H1 (cell line): ENCODE results near the gene AOPEP. TPM values are rescaled to one million over a fixed set of nuclear protein-coding genes. Genes with fewer than 3 reads are reported as not detected.

Experiments used
- CTCF ChIA-PET: fragments of 300-600 bp; sonication (Branson Sonifier 250); formaldehyde crosslinking; loops from one replicate; lab custom pipeline; 2021; ENCODE audit not compliant: partially characterized antibody; lab: Charles Lee
- POLR2A ChIA-PET: fragments of 300-600 bp; sonication (Branson Sonifier 250); formaldehyde crosslinking; loops from one replicate; lab custom pipeline; 2021; ENCODE audit warnings: inconsistent platforms; ENCODE audit not compliant: partially characterized antibody; lab: Charles Lee
- DNase-seq, 2 experiments: peaks; one replicate each; pipeline versions ENCODE4 v3.0.0 to v3.0.0-alpha.2; 2010 to 2022; ENCODE audit warnings: low spot score in 2 of 2, low read depth in 1 of 2, mixed read lengths in 1 of 2
- FAIRE-seq: peaks from 2 replicates; lab custom pipeline; 2011; peaks lifted over from hg19 to GRCh38; lab: Jason Lieb, UNC
- H2AFZ ChIP-seq: 2 replicates; pipeline ENCODE4 v1.8.1; 2012; ENCODE audit warnings: low read length, inconsistent platforms
- H2AK5ac ChIP-seq: 2 replicates; pipeline ENCODE4 v1.6.1; 2013; ENCODE audit warnings: low read depth, low read length
- H2BK120ac ChIP-seq: replicated peaks from 2 replicates; pipeline ENCODE3; 2013; ENCODE audit warnings: low read depth, low read length, inconsistent platforms
- H2BK12ac ChIP-seq: 2 replicates; pipeline ENCODE4 v1.6.1; 2013; ENCODE audit warnings: low read depth, low read length
- H2BK15ac ChIP-seq: 2 replicates; pipeline ENCODE4 v1.6.1; 2013; ENCODE audit warnings: low read length
- H2BK20ac ChIP-seq: 2 replicates; pipeline ENCODE4 v1.6.1; 2013; ENCODE audit warnings: low read length
- H2BK5ac ChIP-seq: 2 replicates; pipeline ENCODE4 v1.6.1; 2013; ENCODE audit warnings: low read depth, low read length
- H3K14ac ChIP-seq: 2 replicates; pipeline ENCODE4 v1.6.1; 2013; ENCODE audit warnings: inconsistent platforms; ENCODE audit not compliant: insufficient read length
- H3K18ac ChIP-seq: 2 replicates; pipeline ENCODE4 v1.6.1; 2013; ENCODE audit warnings: low read length; ENCODE audit errors: extremely low read depth
- H3K23ac ChIP-seq: 2 replicates; pipeline ENCODE4 v1.6.1; 2013; ENCODE audit warnings: inconsistent platforms; ENCODE audit not compliant: insufficient read length
- H3K23me2 ChIP-seq: 2 replicates; pipeline ENCODE4 v1.6.1; 2013; ENCODE audit warnings: low read depth, low read length
- H3K27ac ChIP-seq: 2 replicates; pipeline ENCODE4 v1.6.1; 2011; ENCODE audit warnings: low read depth, low read length, inconsistent platforms
- H3K27me3 ChIP-seq, 4 experiments: replicated peaks in 1 of 4; 1 replicate in 1 of 4; 2 replicates in 3 of 4; pipeline versions ENCODE4 v1.6.1 to v1.8.1; 2011 to 2013; ENCODE audit warnings: low read length in 3 of 4, mild to moderate bottlenecking in 3 of 4, inconsistent platforms in 2 of 4, mixed read lengths in 2 of 4, moderate library complexity in 1 of 4; ENCODE audit not compliant: control insufficient read depth in 3 of 4, insufficient read depth in 3 of 4; ENCODE audit errors: extremely low read depth in 1 of 4
- H3K36me3 ChIP-seq, 4 experiments: 2 replicates each; pipeline versions ENCODE4 v1.6.1 to v1.8.1; 2011 to 2013; ENCODE audit warnings: mild to moderate bottlenecking in 4 of 4, low read length in 3 of 4, moderate library complexity in 2 of 4, control low read depth in 1 of 4, inconsistent platforms in 1 of 4; ENCODE audit not compliant: insufficient read depth in 4 of 4, control insufficient read depth in 2 of 4
- H3K4ac ChIP-seq: replicated peaks from 2 replicates; pipeline ENCODE3; 2013; ENCODE audit warnings: low read length, low read depth, mixed read lengths, inconsistent platforms; ENCODE audit not compliant: insufficient read length
- H3K4me1 ChIP-seq, 4 experiments: replicated peaks in 1 of 4; 1 replicate in 1 of 4; 2 replicates in 3 of 4; pipeline versions ENCODE4 v1.6.1 to v1.8.1; 2011 to 2013; ENCODE audit warnings: low read length in 3 of 4, inconsistent platforms in 2 of 4, mixed read lengths in 1 of 4; ENCODE audit not compliant: insufficient read depth in 4 of 4, control insufficient read depth in 3 of 4
- H3K4me2 ChIP-seq, 2 experiments: 2 replicates each; pipeline versions ENCODE4 v1.6.1 to v1.8.1; 2011 to 2013; ENCODE audit warnings: low read depth in 2 of 2, low read length in 2 of 2, control low read depth in 1 of 2, inconsistent platforms in 1 of 2, mild to moderate bottlenecking in 1 of 2; ENCODE audit not compliant: insufficient read depth in 1 of 2
- H3K4me3 ChIP-seq, 4 experiments: fragments of 200-600, 300-600 bp in 1 of 4; sonication (generic), shearing (Covaris generic), sonication (Bioruptor Twin) in 1 of 4; 2 replicates each; pipeline versions ENCODE4 v1.5.1 to v1.8.1; 2011 to 2016; ENCODE audit warnings: low read length in 4 of 4, low read depth in 3 of 4, control low read depth in 2 of 4, inconsistent platforms in 2 of 4, mild to moderate bottlenecking in 2 of 4, mixed read lengths in 1 of 4, moderate library complexity in 1 of 4; ENCODE audit not compliant: insufficient read depth in 2 of 4; ENCODE audit errors: extremely low read depth in 1 of 4
- H3K56ac ChIP-seq: replicated peaks from 2 replicates; pipeline ENCODE3; 2013; ENCODE audit warnings: low read depth, mild to moderate bottlenecking, mixed read lengths, low read length, inconsistent platforms; ENCODE audit not compliant: insufficient read length
- H3K79me1 ChIP-seq: 2 replicates; pipeline ENCODE4 v1.6.1; 2013; ENCODE audit warnings: low read depth, low read length, control low read depth
- H3K79me2 ChIP-seq, 2 experiments: 2 replicates each; pipeline versions ENCODE4 v1.6.1 to v1.8.1; 2012 to 2013; ENCODE audit warnings: low read length in 2 of 2, mild to moderate bottlenecking in 2 of 2, inconsistent platforms in 1 of 2; ENCODE audit not compliant: insufficient read depth in 2 of 2, control insufficient read depth in 1 of 2
- H3K9ac ChIP-seq, 4 experiments: replicated peaks in 1 of 4; 1 replicate in 1 of 4; 2 replicates in 3 of 4; pipeline versions ENCODE4 v1.6.1 to v1.8.1; 2011 to 2013; ENCODE audit warnings: low read depth in 3 of 4, low read length in 3 of 4, control low read depth in 2 of 4, mild to moderate bottlenecking in 2 of 4, moderate library complexity in 2 of 4, inconsistent platforms in 1 of 4; ENCODE audit errors: extremely low read depth in 1 of 4
- H3K9me3 ChIP-seq, 2 experiments: 2 replicates each; pipeline versions ENCODE4 v1.6.1 to v1.8.1; 2012 to 2013; ENCODE audit warnings: mild to moderate bottlenecking in 2 of 2, moderate library complexity in 2 of 2, control low read depth in 1 of 2, inconsistent platforms in 1 of 2, low read depth in 1 of 2, low read length in 1 of 2, mixed read lengths in 1 of 2; ENCODE audit not compliant: insufficient read depth in 2 of 2
- H4K20me1 ChIP-seq, 2 experiments: replicated peaks in 1 of 2; 2 replicates each; pipeline versions ENCODE3 to v1.8.1; 2011 to 2013; ENCODE audit warnings: inconsistent platforms in 2 of 2, low read length in 2 of 2, mild to moderate bottlenecking in 1 of 2; ENCODE audit not compliant: insufficient read depth in 2 of 2, control insufficient read depth in 1 of 2
- H4K5ac ChIP-seq: 2 replicates; pipeline ENCODE4 v1.6.1; 2013; ENCODE audit warnings: low read length, low read depth, mixed read lengths, inconsistent platforms; ENCODE audit not compliant: insufficient read length
- H4K8ac ChIP-seq: 2 replicates; pipeline ENCODE4 v1.8.0; 2013; ENCODE audit warnings: mild to moderate bottlenecking, moderate library complexity, low read length, inconsistent platforms; ENCODE audit not compliant: insufficient read depth; ENCODE audit errors: extremely low read depth
- H4K91ac ChIP-seq: replicated peaks from 2 replicates; pipeline ENCODE3; 2013; ENCODE audit warnings: low read length, mixed read lengths, inconsistent platforms; ENCODE audit not compliant: insufficient read length
- ASH2L ChIP-seq: fragments of 200-600, 300-600 bp; sonication (generic); IDR thresholded peaks from one replicate; pipeline ENCODE4 v1.7.1; 2017; ENCODE audit warnings: low read length
- CEBPB ChIP-seq: IDR thresholded peaks from 2 replicates; pipeline ENCODE4 v1.6.1; 2012; ENCODE audit warnings: low read depth, low read length
- CTBP2 ChIP-seq: IDR thresholded peaks from 2 replicates; pipeline ENCODE4 v1.7.0; 2011; ENCODE audit warnings: borderline replicate concordance, mild to moderate bottlenecking, moderate library complexity, mixed read lengths, low read length; ENCODE audit not compliant: insufficient read depth, insufficient read length
- KDM5A ChIP-seq: fragments of 200-600 bp; IDR thresholded peaks from 2 replicates; pipeline ENCODE4 v1.7.1; 2012; ENCODE audit warnings: mild to moderate bottlenecking, low read length, inconsistent platforms, mixed read lengths
- PHF8 ChIP-seq: fragments of 200-600 bp; sonication (generic); conservative IDR thresholded peaks from 2 replicates; pipeline ENCODE4 v1.7.1; 2012; ENCODE audit warnings: low read depth, mild to moderate bottlenecking, inconsistent platforms, low read length, moderate library complexity
- POLR2AphosphoS5 ChIP-seq: IDR thresholded peaks from 2 replicates; pipeline ENCODE4 v1.6.1; 2011; ENCODE audit warnings: low read depth, low read length
- POU5F1 ChIP-seq: IDR thresholded peaks from 2 replicates; pipeline ENCODE4 v1.6.1; 2011; ENCODE audit warnings: low read depth, mild to moderate bottlenecking, low read length, moderate library complexity
- SAP30 ChIP-seq: fragments of 300-600 bp; sonication (generic); IDR thresholded peaks from 2 replicates; pipeline ENCODE4 v1.7.1; 2012; ENCODE audit warnings: low read length, moderate library complexity, mild to moderate bottlenecking, inconsistent platforms; ENCODE audit not compliant: insufficient read depth, insufficient replicate concordance
- TAF1 ChIP-seq: IDR thresholded peaks from 2 replicates; pipeline ENCODE4 v1.6.1; 2011; ENCODE audit warnings: mild to moderate bottlenecking, low read depth, low read length
- YY1 ChIP-seq: IDR thresholded peaks from 2 replicates; pipeline ENCODE4 v1.6.1; 2011; ENCODE audit warnings: low read depth, mild to moderate bottlenecking, low read length
- WGBS, 2 experiments: shearing (Covaris generic) in 1 of 2; methylation state at CpG; one replicate each; pipeline versions ENCODE4 v1.1.6 to v1.1.7; 2013 to 2015; ENCODE audit warnings: low lambda C conversion rate in 2 of 2, mixed read lengths in 2 of 2, inconsistent platforms in 1 of 2, low coverage in 1 of 2, missing lambda C conversion rate in 1 of 2; ENCODE audit not compliant: insufficient replicate concordance in 2 of 2, insufficient coverage in 1 of 2, insufficient read length in 1 of 2; ENCODE audit errors: extremely low coverage in 1 of 2, missing lambda C conversion rate in 1 of 2; 5-methylcytosine and 5-hydroxymethylcytosine counted together
- polyA plus RNA-seq, 7 experiments: library from polyadenylated mRNA; depleted of rRNA in 3 of 7; stranded (reverse) in 5 of 7; unstranded in 2 of 7; fragments of >200 nt in 5 of 7; fragments of 200-250 nt in 2 of 7; gene quantifications; 1 replicate in 5 of 7; 2 replicates in 1 of 7; 4 replicates in 1 of 7; pipeline versions ENCODE4 v1.2.1 to v1.2.3, GENCODE V29; 2011 to 2013; ENCODE audit warnings: missing spikeins in 2 of 7, mixed read lengths in 2 of 7
- total RNA-seq: library from RNA; stranded (reverse); fragmentation: NEBNext Ultra II Directional; extraction: Animal tissue kit (Norgen Biotek cat#: 25700); gene quantifications from 2 replicates; pipeline ENCODE4 v1.2.1, GENCODE V29; 2021

The AOPEP gene
- total and polyA plus RNA-seq, 2 of the 8 experiments (the other 6 are each of a cell fraction or from before 2014, with no cell fraction given), result 6.1 to 14.3 TPM

DNA sequence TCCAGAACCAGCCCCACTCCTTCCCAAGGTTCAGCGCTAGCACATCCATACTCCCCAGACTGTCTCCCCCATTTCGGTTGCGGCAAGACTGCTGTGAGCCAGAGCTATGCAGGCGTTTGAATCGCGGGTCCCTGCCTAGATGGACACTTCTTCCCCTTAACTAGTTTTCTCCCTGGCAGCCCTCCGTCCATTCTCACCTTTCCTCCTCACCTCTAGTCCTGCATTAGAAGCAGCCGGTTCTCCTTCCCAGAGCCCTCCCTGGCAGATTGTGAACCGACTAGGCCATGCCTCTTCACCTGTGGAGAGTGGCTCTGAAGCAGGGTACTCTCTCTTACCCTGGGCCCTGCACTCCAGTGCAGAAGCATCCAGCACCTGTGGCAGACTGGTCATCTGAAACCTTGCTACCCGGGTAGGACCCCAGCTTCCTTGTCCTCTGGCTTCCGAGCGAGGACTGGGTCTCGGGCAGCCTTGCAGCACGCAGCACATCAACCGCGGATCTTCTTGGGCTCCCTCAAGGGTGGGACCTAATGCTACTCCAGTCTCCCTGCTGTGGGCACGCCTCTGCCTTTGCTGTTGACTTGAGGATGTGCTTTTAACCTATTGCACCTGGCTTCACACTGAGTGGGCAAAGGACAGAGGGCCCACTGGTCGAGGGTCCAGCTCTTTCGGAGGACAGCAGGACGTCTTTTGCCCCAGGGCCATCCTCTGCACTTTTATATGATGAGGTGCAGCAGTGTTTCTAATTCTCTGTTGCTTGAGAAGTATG, 183.6 kb downstream of the AOPEP start:
- H4K5ac ChIP-seq, result no peak overlapping the region
- no peak overlapping the region for H3K4me3 ChIP-seq
- no peak overlapping the region for H3K27ac ChIP-seq
- H4K8ac ChIP-seq, result no peak overlapping the region
- H3K9ac ChIP-seq, result no peak overlapping the region
- no peak overlapping the region for H3K56ac ChIP-seq
- no peak overlapping the region for H3K4me2 ChIP-seq
- no peaks in the 10 kb centered on the region for H3K23me2 ChIP-seq
- H2BK120ac ChIP-seq, result no peak overlapping the region
- no peak overlapping the region for H4K91ac ChIP-seq
- H4K20me1 ChIP-seq, result no peaks in the 10 kb centered on the region
- FAIRE-seq (no peak), DNase-seq (peak in 1 of 2 experiments; percentile 37)
- peak overlapping the region; percentile 43; the same call in 1 of the 2 replicates for H2AK5ac ChIP-seq
- H3K27me3 ChIP-seq, result no peaks in the 10 kb centered on the region
- peak overlapping the region; percentile 36; the same call in 1 of the 2 replicates for H2BK15ac ChIP-seq
- no peaks in the 10 kb centered on the region for H3K36me3 ChIP-seq
- H3K4me1 ChIP-seq, result peaks cover 15 to 27% (median 20%) of the 10 kb centered on the region in 4 experiments
- POLR2A ChIA-PET, result interaction anchor here (0.6 kb wide), 1 partner anchor 31 kb away, joined by 3 read pairs; no protein-coding TSS in a partner anchor
- H3K23ac ChIP-seq, result no peak overlapping the region
- 92% methylated on average over 20 of the region's 20 CpGs; no CpG with 5 or more reads in 1 of the 2 experiments for WGBS, 2 experiments
- H3K79me2 ChIP-seq, result no peaks in the 10 kb centered on the region
- H3K4ac ChIP-seq, result no peak overlapping the region
- no peak overlapping the region for H2AFZ ChIP-seq
- H2BK20ac ChIP-seq, result 0 out of 2 replicates have a peak overlapping the region, but pooled peaks have one; percentile 43
- peak overlapping the region; percentile 4; the same call in 1 of the 2 replicates for H2BK12ac ChIP-seq
- H3K18ac ChIP-seq, result no peak overlapping the region
- peaks cover 5% of the 10 kb centered on the region for H3K79me1 ChIP-seq
- H3K14ac ChIP-seq, result no peak overlapping the region
- H3K9me3 ChIP-seq, result no peaks in the 10 kb centered on the region
- H2BK5ac ChIP-seq, result no peak overlapping the region
- CTCF ChIA-PET, result interaction anchor here (2.5 kb wide), 1 partner anchor 126 kb away, joined by 8 read pairs; no protein-coding TSS in a partner anchor
- TF ChIP-seq YY1 (no peak), ASH2L (no peak), SAP30 (no peak), CTBP2 (no peak), PHF8 (no peak), TAF1 (no peak), POU5F1 (no peak), CEBPB (no peak), KDM5A (no peak), POLR2AphosphoS5 (no peak)
